SK-N-SH treated with all-trans-retinoic acid at 6 μM for 48 hours (cell line): ENCODE results near the gene EGFL7.

ENCODE experiments used
- CSDC2 ChIP-seq: fragments of 250-450 bp; sonication (Bioruptor Pico); IDR thresholded peaks from 2 replicates; pipeline ENCODE4 v1.5.0; 2020; ENCODE audit warnings: mild to moderate bottlenecking, moderate library complexity
- GLIS3 ChIP-seq: fragments of 250-450 bp; sonication (Bioruptor Pico); IDR thresholded peaks from 2 replicates; pipeline ENCODE4 v1.5.0; 2020; ENCODE audit warnings: mild to moderate bottlenecking, moderate library complexity
- POU6F1 ChIP-seq: fragments of 250-450 bp; sonication (Bioruptor Pico); IDR thresholded peaks from 2 replicates; pipeline ENCODE4 v1.8.0; 2021; ENCODE audit warnings: low read depth, mild to moderate bottlenecking, moderate library complexity, borderline replicate concordance
- TCF4 ChIP-seq: fragments of 250-450 bp; sonication (Bioruptor Pico); IDR thresholded peaks from 2 replicates; pipeline ENCODE4 v1.8.0; 2021; ENCODE audit warnings: mild to moderate bottlenecking, moderate library complexity, borderline replicate concordance
- TOX ChIP-seq: fragments of 250-450 bp; sonication (Bioruptor Pico); IDR thresholded peaks from 2 replicates; pipeline ENCODE4 v1.8.0; 2021; ENCODE audit warnings: mild to moderate bottlenecking, moderate library complexity, borderline replicate concordance
- ZFP3 ChIP-seq: fragments of 250-450 bp; sonication (Bioruptor Pico); IDR thresholded peaks from 2 replicates; pipeline ENCODE4 v1.5.0; 2020; ENCODE audit warnings: mild to moderate bottlenecking, moderate library complexity
- ZFP30 ChIP-seq: fragments of 450-650 bp; formaldehyde crosslinking; IDR thresholded peaks from 2 replicates; pipeline ENCODE4 v1.5.0; 2022; ENCODE audit warnings: mild to moderate bottlenecking, moderate library complexity
- ZNF565 ChIP-seq: fragments of 450-650 bp; formaldehyde crosslinking; conservative IDR thresholded peaks from 2 replicates; pipeline ENCODE4 v1.5.0; 2020; ENCODE audit warnings: low read depth, mild to moderate bottlenecking, moderate library complexity

- no peak for TF ChIP-seq TOX
- no peak for TF ChIP-seq GLIS3 (CRISPR knock-in tag)
- no peak for TF ChIP-seq TCF4 (CRISPR knock-in tag)
- TF ChIP-seq ZNF565 (CRISPR knock-in tag): no peak
- TF ChIP-seq ZFP30 (CRISPR knock-in tag): no peak
- TF ChIP-seq CSDC2 (CRISPR knock-in tag): no peak
- no peak for TF ChIP-seq POU6F1
- TF ChIP-seq ZFP3 (CRISPR knock-in tag): no peak
These were observed 34.6 kb downstream of the EGFL7 start for GRCh38 chr9:136697146-136697820.
